ENCODE data around the gene CPNE2.

Gene CPNE2

DNA sequence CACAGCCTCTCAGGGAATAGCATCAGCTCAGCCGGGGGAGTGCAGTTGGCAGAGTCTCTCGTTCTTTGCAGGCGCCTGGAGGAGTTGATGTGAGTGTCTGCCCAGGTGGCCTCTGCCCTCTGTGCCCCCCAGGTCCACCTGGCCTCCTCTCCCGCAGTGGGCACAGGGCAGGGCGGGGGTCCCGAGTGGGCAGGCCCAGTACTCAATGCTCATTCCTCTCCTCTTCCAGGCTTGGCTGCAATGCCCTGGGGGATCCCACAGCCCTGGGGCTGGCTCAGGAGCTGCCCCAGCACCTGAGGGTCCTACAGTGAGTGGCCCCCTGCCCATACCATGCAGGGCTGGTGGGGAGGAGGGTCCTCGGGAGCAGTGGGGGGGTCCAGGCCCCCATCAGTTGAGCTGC, 14.7 kb upstream of the CPNE2 start:
- TF ChIP-seq, protein P1, sequence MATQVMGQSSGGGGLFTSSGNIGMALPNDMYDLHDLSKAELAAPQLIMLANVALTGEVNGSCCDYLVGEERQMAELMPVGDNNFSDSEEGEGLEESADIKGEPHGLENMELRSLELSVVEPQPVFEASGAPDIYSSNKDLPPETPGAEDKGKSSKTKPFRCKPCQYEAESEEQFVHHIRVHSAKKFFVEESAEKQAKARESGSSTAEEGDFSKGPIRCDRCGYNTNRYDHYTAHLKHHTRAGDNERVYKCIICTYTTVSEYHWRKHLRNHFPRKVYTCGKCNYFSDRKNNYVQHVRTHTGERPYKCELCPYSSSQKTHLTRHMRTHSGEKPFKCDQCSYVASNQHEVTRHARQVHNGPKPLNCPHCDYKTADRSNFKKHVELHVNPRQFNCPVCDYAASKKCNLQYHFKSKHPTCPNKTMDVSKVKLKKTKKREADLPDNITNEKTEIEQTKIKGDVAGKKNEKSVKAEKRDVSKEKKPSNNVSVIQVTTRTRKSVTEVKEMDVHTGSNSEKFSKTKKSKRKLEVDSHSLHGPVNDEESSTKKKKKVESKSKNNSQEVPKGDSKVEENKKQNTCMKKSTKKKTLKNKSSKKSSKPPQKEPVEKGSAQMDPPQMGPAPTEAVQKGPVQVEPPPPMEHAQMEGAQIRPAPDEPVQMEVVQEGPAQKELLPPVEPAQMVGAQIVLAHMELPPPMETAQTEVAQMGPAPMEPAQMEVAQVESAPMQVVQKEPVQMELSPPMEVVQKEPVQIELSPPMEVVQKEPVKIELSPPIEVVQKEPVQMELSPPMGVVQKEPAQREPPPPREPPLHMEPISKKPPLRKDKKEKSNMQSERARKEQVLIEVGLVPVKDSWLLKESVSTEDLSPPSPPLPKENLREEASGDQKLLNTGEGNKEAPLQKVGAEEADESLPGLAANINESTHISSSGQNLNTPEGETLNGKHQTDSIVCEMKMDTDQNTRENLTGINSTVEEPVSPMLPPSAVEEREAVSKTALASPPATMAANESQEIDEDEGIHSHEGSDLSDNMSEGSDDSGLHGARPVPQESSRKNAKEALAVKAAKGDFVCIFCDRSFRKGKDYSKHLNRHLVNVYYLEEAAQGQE (IDR thresholded peaks at IDR 0.05; ENCODE audit: insufficient read depth in 1 of 2, low read depth in 2 of 2, low read length in 2 of 2): no peak
- TF ChIP-seq TAF1 (IDR thresholded peaks at IDR 0.05; ENCODE audit: borderline replicate concordance, insufficient read depth, low read length): no peak
- no peak for TF ChIP-seq SIN3A (IDR thresholded peaks at IDR 0.05; ENCODE audit: borderline replicate concordance, insufficient read depth, low read length)
- no peak for TF ChIP-seq POLR2AphosphoS5 (IDR thresholded peaks at IDR 0.05; ENCODE audit: low read depth, low read length)
- no peak for TF ChIP-seq FOXP2 (optimal IDR thresholded peaks at IDR 0.05; ENCODE audit: borderline replicate concordance, extremely low read depth, extremely low read length, insufficient read depth)

DNA sequence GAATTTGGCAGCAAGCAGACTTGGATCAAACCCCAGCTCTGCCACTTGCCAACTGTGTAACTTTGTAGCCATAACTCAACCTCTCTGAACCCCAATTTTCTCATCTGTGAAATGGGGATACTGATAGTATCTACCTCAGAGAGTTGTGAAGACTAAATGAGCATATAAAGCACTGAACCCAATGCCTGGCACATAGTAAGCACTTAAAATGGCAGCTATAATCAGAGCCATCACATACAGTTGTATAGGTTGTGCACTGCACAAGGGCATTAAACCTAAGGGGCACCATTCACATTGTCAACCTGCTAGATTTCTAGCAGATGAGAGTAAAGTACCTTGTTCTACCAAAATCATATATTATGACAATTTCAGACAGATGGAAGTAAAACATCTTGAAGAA, 10.6 kb upstream of the CPNE2 start:
- no peak for TF ChIP-seq SIN3A (IDR thresholded peaks at IDR 0.05; ENCODE audit: borderline replicate concordance, insufficient read depth, low read length)

DNA sequence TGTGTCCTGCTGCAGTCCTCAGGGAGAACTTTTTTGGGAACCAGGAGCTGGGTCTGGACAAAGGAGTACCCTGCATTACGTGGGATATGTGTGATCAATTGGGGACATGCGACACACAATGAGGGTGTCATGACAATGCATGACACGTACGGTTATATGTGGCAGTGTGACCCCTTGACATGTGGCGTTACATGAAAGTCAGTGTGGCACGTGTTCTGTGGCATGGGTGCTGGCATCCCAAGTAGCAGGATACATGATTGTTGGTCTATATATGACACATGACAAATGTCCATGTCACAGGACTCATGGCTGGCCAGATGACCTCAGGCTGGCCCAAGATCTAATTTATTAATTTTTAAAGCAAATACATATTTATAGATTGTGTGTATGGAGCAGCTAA, 9.7 kb upstream of the CPNE2 start:
- TF ChIP-seq, protein P1 (IDR thresholded peaks at IDR 0.05; ENCODE audit: insufficient read depth in 1 of 2, low read depth in 2 of 2, low read length in 2 of 2): no peak
- TF ChIP-seq POLR2AphosphoS5 (IDR thresholded peaks at IDR 0.05; ENCODE audit: low read depth, low read length): no peak
- TF ChIP-seq SIN3A (IDR thresholded peaks at IDR 0.05; ENCODE audit: borderline replicate concordance, insufficient read depth, low read length): no peak
- TF ChIP-seq FOXP2 (optimal IDR thresholded peaks at IDR 0.05; ENCODE audit: borderline replicate concordance, extremely low read depth, extremely low read length, insufficient read depth): no peak
- no peak for TF ChIP-seq TAF1 (IDR thresholded peaks at IDR 0.05; ENCODE audit: borderline replicate concordance, insufficient read depth, low read length)

DNA sequence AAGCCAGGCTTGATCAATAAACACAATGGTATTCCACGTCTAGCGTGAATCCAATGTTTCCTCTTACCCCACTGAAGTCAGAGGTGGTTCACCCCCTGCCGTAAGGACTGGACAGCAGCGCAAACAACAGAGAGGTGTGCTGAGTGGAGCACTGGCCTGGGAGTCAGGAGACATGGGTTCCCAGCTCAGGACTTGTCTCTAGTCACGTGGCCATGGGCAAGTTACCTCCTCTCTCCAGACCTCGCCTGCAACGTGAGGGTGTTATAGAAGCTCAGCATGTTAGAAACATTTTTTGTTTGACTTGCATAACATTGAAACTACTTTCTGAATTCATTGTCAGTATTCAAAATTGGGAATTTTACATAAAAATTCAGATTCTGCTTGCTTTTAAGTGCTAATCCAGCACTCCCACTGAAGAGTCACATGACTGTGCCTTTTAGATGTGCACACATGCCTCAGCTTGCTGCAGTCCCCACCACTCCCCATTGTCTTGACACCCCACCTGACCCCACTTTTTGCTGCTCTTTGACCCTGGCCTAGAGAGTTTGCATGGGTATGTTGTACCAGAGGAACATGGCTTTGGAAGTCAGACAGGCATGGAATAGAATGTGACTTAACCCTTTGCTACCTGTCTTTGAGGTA, 8.8 kb upstream of the CPNE2 start:
- TF ChIP-seq SIN3A (IDR thresholded peaks at IDR 0.05; ENCODE audit: borderline replicate concordance, insufficient read depth, low read length) (no peak), FOXP2 (optimal IDR thresholded peaks at IDR 0.05; ENCODE audit: borderline replicate concordance, extremely low read depth, extremely low read length, insufficient read depth) (no peak), TAF1 (IDR thresholded peaks at IDR 0.05; ENCODE audit: borderline replicate concordance, insufficient read depth, low read length) (no peak), POLR2AphosphoS5 (IDR thresholded peaks at IDR 0.05; ENCODE audit: low read depth, low read length) (no peak)
- TF ChIP-seq, protein P1 (IDR thresholded peaks at IDR 0.05; ENCODE audit: insufficient read depth in 1 of 2, low read depth in 2 of 2, low read length in 2 of 2): no peak

DNA sequence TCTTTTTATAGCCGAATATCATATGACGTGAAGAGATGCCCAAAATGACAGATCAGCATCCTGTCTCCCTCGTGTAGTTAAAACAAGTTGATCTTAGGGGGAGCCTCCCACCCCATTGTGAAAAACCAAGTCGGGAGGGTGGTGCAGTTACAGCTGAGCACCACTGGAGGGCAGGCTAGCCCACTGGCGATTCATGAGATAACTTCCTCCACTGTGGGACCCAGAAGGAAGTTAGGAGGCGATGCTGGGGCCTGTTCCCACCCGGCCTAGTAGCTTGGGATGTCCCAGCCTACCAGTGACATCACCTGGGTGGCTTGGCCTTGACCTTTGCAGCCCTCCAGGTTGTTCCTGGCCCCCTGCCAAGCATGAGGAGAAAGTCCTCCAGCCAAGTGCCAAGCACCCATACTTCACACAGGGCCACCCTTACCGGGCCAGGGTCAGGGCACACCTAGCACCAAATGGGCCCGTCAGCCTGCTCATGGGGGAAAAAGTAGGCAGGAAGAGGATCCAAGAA, 8.1 kb upstream of the CPNE2 start:
- no peak for TF ChIP-seq POLR2AphosphoS5 (IDR thresholded peaks at IDR 0.05; ENCODE audit: low read depth, low read length)
- no peak for TF ChIP-seq SIN3A (IDR thresholded peaks at IDR 0.05; ENCODE audit: borderline replicate concordance, insufficient read depth, low read length)
- TF ChIP-seq TAF1 (IDR thresholded peaks at IDR 0.05; ENCODE audit: borderline replicate concordance, insufficient read depth, low read length): no peak
- TF ChIP-seq FOXP2 (optimal IDR thresholded peaks at IDR 0.05; ENCODE audit: borderline replicate concordance, extremely low read depth, extremely low read length, insufficient read depth): no peak
- TF ChIP-seq, protein P1 (IDR thresholded peaks at IDR 0.05; ENCODE audit: insufficient read depth in 1 of 2, low read depth in 2 of 2, low read length in 2 of 2): no peak

Data from PFSK-1 (cell line).